Heart right ventricle (tissue), 16 donors: ENCODE data around the gene TPD52L2. TPM values are rescaled to one million over a fixed set of nuclear protein-coding genes. Genes with fewer than 3 reads are reported as not detected.
A peak's percentile ranks its signal among the peaks of the same experiment; 100 is the strongest.

Experiments used
- ATAC-seq, 8 donors: fragments of 200-7000 bp; cut with Tn5 transposase; one replicate each; pipeline ENCODE4 v1.9.1; 2020; ENCODE audit warnings: mild to moderate bottlenecking in 8 of 8, moderate library complexity in 8 of 8, moderate number of reproducible peaks in 1 of 8
- DNase-seq, 2 donors: peaks; one replicate each; pipeline ENCODE4 v3.0.0-alpha.2; 2020
- H3K27ac ChIP-seq, 10 donors: fragments of 200-600 bp; sonication (generic) in 2 of 10; one replicate each; pipeline versions ENCODE4 v1.5.0 to v1.8.0; 2020 to 2022; ENCODE audit warnings: mild to moderate bottlenecking in 3 of 10
- H3K27me3 ChIP-seq, 7 donors: fragments of 200-600 bp; one replicate each; pipeline ENCODE4 v1.8.0; 2021 to 2022; ENCODE audit warnings: mild to moderate bottlenecking in 2 of 7
- H3K36me3 ChIP-seq, 9 donors: fragments of 200-600 bp; sonication (generic) in 1 of 9; one replicate each; pipeline versions ENCODE4 v1.5.0 to v1.8.0; 2020 to 2022; ENCODE audit warnings: mild to moderate bottlenecking in 2 of 9
- H3K4me1 ChIP-seq, 9 donors: fragments of 200-600 bp; sonication (generic) in 1 of 9; one replicate each; pipeline versions ENCODE4 v1.5.0 to v1.8.0; 2020 to 2022; ENCODE audit warnings: mild to moderate bottlenecking in 4 of 9
- H3K4me3 ChIP-seq, 10 donors: fragments of 200-600 bp; sonication (generic) in 2 of 10; one replicate each; pipeline versions ENCODE4 v1.5.0 to v1.8.0; 2020 to 2022; ENCODE audit warnings: mild to moderate bottlenecking in 7 of 10, moderate library complexity in 2 of 10
- H3K9me3 ChIP-seq, 11 donors: fragments of 200-600 bp in 10 of 11; sonication (generic) in 2 of 11; one replicate each; pipeline versions ENCODE4 v1.5.0 to v1.8.0; 2013 to 2022; ENCODE audit warnings: mild to moderate bottlenecking in 2 of 11, control low read depth in 1 of 11, moderate library complexity in 1 of 11
- WGBS, 2 donors: extraction: QIAGEN DNeasy Blood & Tissue Kit; methylation state at CpG; one replicate each; pipeline ENCODE4 v1.1.7; 2013; ENCODE audit warnings: inconsistent platforms in 1 of 2; 5-methylcytosine and 5-hydroxymethylcytosine counted together
- intact Hi-C, 10 donors: fragments of 100-400 bp; cut with DNase I; formaldehyde crosslinking; loops; one replicate each; pipeline versions ENCODE4 v1.11.1 to v1.14.2; 2022
- polyA plus RNA-seq, 2 donors: library from polyadenylated mRNA; stranded (reverse); fragments of 200-250 nt; gene quantifications; one replicate each; pipeline ENCODE4 v1.2.3, GENCODE V29; 2013
- total RNA-seq, 10 donors: library from RNA; stranded (reverse); fragmentation: NEBNext Ultra II Directional in 3 of 10; extraction: Animal tissue kit (Norgen Biotek cat#: 25700) in 3 of 10; gene quantifications; one replicate each; pipeline versions ENCODE4 v1.2.1 to v1.2.4, GENCODE V29; 2021 to 2023
- TF ChIP-seq, protein P1 (sequence below), 9 donors: fragments of 200-600 bp; sonication (generic) in 2 of 9; IDR thresholded peaks; one replicate each; pipeline versions ENCODE4 v1.5.0 to v1.8.0; 2021 to 2022; ENCODE audit warnings: antibody characterized with exemption in 9 of 9, mild to moderate bottlenecking in 5 of 9, moderate library complexity in 1 of 9
- donor health status: Arrhythmogenic right ventricular cardiomyopathy.
- donor health status: ischemic (EF 13 %, LVEDD 7.1; RV severe dilation, severe dysfunction).
- donor health status: healthy with polysubstance abuse.
- donor health status: DM: no; HTN: yes; CAD: no.
- donor health status: DM: no; HTN: no; CAD: no.
- donor health status: ischemic (EF 25% LVEDD 6.9; RV normal size, moderate dysfunction).
- donor health status: ischemic (EF 25% LVEDD 5.7; RV mildly dilated, moderate dysfunction).
- donor health status: healthy.
- donor health status: DM: yes; HTN: yes; CAD: no.
- donor health status: Ischemic cardiomyopathy.
- donor health status: ischemic (EF 35%, LVEDD 5.7; RV mildly dilated, moderate dysfunction).
- donor health status: nonischemic (EF 11% LVEDD 7.7; RV severe dilation, severe dysfunction).
- donor health status: DM: yes; HTN: yes; CAD: no.
- donor health status: PGD.
- donor health status: ischemic (EF 29% LVEDD 5.4; RV normal size, mild dysfunction).
- donor health status: nonischemic (EF 23%, LVEDD 6.1; RV moderate dilation, normal function).

TPD52L2 gene
- total and polyA plus RNA-seq, 12 donors = 50.6 to 119 (median 72.8) TPM

DNA sequence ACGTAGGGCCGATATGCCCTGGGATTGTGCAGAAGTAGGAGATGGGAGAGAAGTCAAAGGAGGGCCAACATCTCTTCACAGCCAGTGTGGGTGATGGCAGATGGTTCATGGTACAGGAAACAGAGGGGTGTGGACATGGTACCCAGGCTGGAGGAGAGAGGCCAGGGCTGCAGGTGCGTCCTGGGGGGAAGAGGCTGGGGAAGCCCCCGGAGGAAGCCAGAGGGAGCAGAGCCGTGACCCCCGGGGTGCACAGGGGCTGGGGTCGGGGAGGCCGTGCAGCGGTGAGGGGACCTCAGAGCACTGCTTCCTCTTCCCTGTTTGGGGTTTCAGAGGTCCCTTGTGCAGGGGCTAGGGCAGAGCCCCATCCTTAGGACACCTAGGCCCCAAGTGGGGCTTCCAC, 22.8 kb upstream of the TPD52L2 start:
- H3K36me3 ChIP-seq = no peaks in the 10 kb centered on the region
- no peak overlapping the region for H3K4me3 ChIP-seq
- no peak for DNase-seq
- TF ChIP-seq, protein P1, sequence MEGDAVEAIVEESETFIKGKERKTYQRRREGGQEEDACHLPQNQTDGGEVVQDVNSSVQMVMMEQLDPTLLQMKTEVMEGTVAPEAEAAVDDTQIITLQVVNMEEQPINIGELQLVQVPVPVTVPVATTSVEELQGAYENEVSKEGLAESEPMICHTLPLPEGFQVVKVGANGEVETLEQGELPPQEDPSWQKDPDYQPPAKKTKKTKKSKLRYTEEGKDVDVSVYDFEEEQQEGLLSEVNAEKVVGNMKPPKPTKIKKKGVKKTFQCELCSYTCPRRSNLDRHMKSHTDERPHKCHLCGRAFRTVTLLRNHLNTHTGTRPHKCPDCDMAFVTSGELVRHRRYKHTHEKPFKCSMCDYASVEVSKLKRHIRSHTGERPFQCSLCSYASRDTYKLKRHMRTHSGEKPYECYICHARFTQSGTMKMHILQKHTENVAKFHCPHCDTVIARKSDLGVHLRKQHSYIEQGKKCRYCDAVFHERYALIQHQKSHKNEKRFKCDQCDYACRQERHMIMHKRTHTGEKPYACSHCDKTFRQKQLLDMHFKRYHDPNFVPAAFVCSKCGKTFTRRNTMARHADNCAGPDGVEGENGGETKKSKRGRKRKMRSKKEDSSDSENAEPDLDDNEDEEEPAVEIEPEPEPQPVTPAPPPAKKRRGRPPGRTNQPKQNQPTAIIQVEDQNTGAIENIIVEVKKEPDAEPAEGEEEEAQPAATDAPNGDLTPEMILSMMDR (IDR thresholded peaks at IDR 0.05) = no peak
- H3K27me3 ChIP-seq = peaks cover 0 to 48% (median 0%) of the 10 kb centered on the region in 7 donors
- H3K4me1 ChIP-seq = peaks cover 16 to 40% (median 32%) of the 10 kb centered on the region in 9 donors
- ATAC-seq = no peak
- intact Hi-C loops = no loop called here
- H3K27ac ChIP-seq = no peak overlapping the region
- 70 to 77% methylated on average over 9 of the region's 9 CpGs for WGBS, 2 donors
- H3K9me3 ChIP-seq = no peaks in the 10 kb centered on the region

DNA sequence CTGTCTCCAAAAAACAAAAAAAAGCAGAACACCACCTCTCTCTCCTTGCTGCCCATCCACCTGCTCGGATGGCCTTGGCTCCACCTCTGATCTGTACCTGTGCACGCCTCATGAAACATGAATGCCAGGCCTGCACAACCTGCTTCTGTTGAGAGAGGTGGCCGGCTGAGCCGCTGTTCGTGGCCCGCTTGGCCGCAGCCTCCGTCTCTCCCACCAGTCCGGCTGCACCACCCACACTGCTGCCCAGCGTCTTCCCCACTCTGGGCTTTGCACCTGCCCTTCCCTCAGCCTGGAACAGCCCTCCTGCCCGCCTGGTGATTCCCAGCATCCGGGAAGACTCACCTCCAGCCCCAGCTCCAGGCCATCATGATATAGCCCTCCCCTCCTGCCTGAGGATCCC, 21.8 kb upstream of the TPD52L2 start:
- 94 to 96% methylated on average over 12 of the region's 12 CpGs for WGBS, 2 donors
- intact Hi-C loops = no loop called here

DNA sequence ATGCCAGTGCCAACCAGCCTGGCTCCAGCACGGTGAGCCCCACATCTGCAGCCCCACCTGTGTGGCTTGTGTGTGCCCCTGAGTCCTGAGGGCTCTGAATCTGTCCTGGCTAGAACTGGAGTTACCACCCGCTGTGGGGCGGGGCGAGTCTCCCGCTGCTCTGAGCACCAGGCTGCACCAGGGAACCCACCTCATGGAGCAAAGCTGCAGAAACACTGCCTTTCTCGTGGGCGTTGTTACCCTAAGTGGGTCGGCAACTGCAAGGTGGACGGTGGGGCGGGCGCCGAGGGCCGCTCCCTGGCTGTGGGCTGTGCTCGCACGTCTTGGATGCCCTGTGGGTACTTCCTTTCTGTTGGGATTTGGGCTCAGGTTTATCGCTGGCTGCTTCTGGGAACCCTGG, 21.3 kb upstream of the TPD52L2 start:
- Histone ChIP-seq H3K4me3 (no peak overlapping the region), H3K9me3 (no peaks in the 10 kb centered on the region), H3K27me3 (peaks cover 0 to 59% (median 0%) of the 10 kb centered on the region in 7 donors), H3K36me3 (no peaks in the 10 kb centered on the region), H3K27ac (peak overlapping the region in 5 of 10 donors; percentile 42 to 94 (median 86)), H3K4me1 (peaks cover 16 to 55% (median 45%) of the 10 kb centered on the region in 9 donors)
- intact Hi-C loops = no loop called here
- ATAC-seq (no peak), DNase-seq (no peak)
- WGBS, 2 donors = 77 to 84% methylated on average over 16 of the region's 16 CpGs
- TF ChIP-seq, protein P1 (IDR thresholded peaks at IDR 0.05) = no peak

More for the DNA sequence above, 21.8 kb upstream of the TPD52L2 start:
- TF ChIP-seq, protein P1 (IDR thresholded peaks at IDR 0.05) = no peak
- no peak for ATAC-seq
- Histone ChIP-seq H3K27me3 (peaks cover 0 to 57% (median 0%) of the 10 kb centered on the region in 7 donors), H3K36me3 (no peaks in the 10 kb centered on the region), H3K4me3 (no peak overlapping the region), H3K27ac (peak overlapping the region in 1 of 10 donors; percentile 91), H3K9me3 (no peaks in the 10 kb centered on the region), H3K4me1 (peaks cover 16 to 49% (median 42%) of the 10 kb centered on the region in 9 donors)
- no peak for DNase-seq

DNA sequence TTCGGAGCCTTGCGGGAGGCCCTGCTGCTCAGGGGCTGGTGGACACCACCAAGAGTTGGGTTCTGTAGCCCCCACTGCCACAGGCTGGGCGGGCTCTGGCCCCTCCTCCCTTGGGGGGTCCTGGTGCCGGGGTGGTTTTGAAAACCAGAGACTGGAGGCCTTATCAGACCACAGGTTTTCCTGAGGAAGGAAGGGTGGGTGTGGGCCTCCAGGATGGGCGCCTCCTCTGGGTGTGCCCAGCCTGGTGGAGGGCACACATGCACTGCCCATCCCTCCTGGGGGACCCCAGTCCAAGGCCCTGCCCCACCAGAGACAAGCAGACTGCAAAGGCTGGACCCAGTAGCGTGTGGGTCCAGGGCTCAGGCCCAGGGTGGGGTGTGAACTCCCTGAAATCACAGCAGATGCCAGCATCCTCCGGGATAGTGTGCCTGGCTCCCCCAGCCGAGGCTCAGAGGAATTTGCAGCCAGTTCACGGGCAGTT, 20.5 kb upstream of the TPD52L2 start:
- ATAC-seq (peak in 2 of 8 donors; percentile 6 to 8), DNase-seq (no peak)
- Histone ChIP-seq H3K36me3 (no peaks in the 10 kb centered on the region), H3K27me3 (peaks cover 0 to 59% (median 0%) of the 10 kb centered on the region in 7 donors), H3K4me3 (no peak overlapping the region), H3K4me1 (peaks cover 16 to 56% (median 45%) of the 10 kb centered on the region in 9 donors), H3K9me3 (no peaks in the 10 kb centered on the region), H3K27ac (peak overlapping the region in 9 of 10 donors; percentile 10 to 94 (median 84))
- TF ChIP-seq, protein P1 (IDR thresholded peaks at IDR 0.05) = peak in 1 of 9 donors; percentile 7
- intact Hi-C loops = no loop called here
- 67 to 71% methylated on average over 9 of the region's 9 CpGs for WGBS, 2 donors
